ENCODE data around the gene CTLA4. TPM values are rescaled to one million over a fixed set of nuclear protein-coding genes. Genes with fewer than 3 reads are reported as not detected.

Gene CTLA4
- total RNA-seq, 4 donors from 2014 or later = not detected

- H3K9me3 ChIP-seq = no peaks in the 10 kb centered on the region
- no peak for DNase-seq
- in situ Hi-C loops (cut with MboI; ENCODE audit: low sequenced_read_pairs in 4 of 4) = no loop called here
- H3K4me3 ChIP-seq = no peak overlapping the region
- H3K27me3 ChIP-seq = no peaks in the 10 kb centered on the region
- intact Hi-C loops (cut with DNase I; ENCODE audit: low total_unique reads) = no loop called here
- no peaks in the 10 kb centered on the region for H3K4me1 ChIP-seq
- no peaks in the 10 kb centered on the region for H3K36me3 ChIP-seq
- no peak overlapping the region for H3K27ac ChIP-seq
- no peak for ATAC-seq
- TF ChIP-seq POLR2A (IDR thresholded peaks at IDR 0.05) = no peak
- no peak for TF ChIP-seq CTCF (IDR thresholded peaks at IDR 0.05 in 4 of 5, conservative IDR thresholded peaks at IDR 0.05 in 1 of 5)
Observed at GRCh38 chr2:203882551-203882950, 15.0 kb downstream of the CTLA4 start.

DNA sequence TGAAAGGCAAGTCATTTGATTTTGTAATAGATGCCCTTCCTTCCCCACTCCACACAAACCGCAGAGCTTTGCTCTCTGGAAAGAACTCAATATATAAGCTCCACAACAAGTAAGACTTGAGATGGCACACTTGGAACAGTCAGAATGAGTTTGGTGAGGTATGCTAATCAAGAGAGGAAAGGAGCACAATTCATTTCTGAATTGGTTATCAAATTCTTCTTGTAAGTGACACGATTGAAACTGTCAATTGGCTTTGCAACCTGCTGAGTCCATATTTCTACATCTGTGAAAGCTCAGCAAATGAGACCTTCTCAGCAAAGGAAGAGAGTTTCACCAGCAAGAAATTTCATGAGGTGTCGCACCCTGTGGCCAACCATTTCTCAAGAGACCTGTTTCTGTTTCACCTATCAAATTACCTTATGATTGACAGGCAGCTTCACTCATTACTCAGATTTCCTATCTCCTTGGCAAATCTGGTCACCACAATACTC is 19.1 kb downstream of the CTLA4 start:
- Histone ChIP-seq H3K4me3 (no peak overlapping the region), H3K36me3 (no peaks in the 10 kb centered on the region), H3K27ac (no peak overlapping the region), H3K4me1 (no peaks in the 10 kb centered on the region), H3K27me3 (no peaks in the 10 kb centered on the region), H3K9me3 (no peaks in the 10 kb centered on the region)
- ATAC-seq (peak in 1 of 2 donors; percentile 75), DNase-seq (no peak)
- intact Hi-C loops (cut with DNase I; ENCODE audit: low total_unique reads) (no loop called here), in situ Hi-C loops (cut with MboI; ENCODE audit: low sequenced_read_pairs in 4 of 4) (no loop called here)
- TF ChIP-seq CTCF (IDR thresholded peaks at IDR 0.05 in 4 of 5, conservative IDR thresholded peaks at IDR 0.05 in 1 of 5) (no peak), POLR2A (IDR thresholded peaks at IDR 0.05) (no peak)

- DNase-seq = no peak
- ATAC-seq = no peak
- intact Hi-C loops (cut with DNase I; ENCODE audit: low total_unique reads) (no loop called here), in situ Hi-C loops (cut with MboI; ENCODE audit: low sequenced_read_pairs in 4 of 4) (no loop called here)
- no peak overlapping the region for H3K27ac ChIP-seq
- no peaks in the 10 kb centered on the region for H3K27me3 ChIP-seq
- H3K4me3 ChIP-seq = no peak overlapping the region
- H3K9me3 ChIP-seq = no peaks in the 10 kb centered on the region
- H3K4me1 ChIP-seq = no peaks in the 10 kb centered on the region
- no peaks in the 10 kb centered on the region for H3K36me3 ChIP-seq
- no peak for TF ChIP-seq POLR2A (IDR thresholded peaks at IDR 0.05)
- TF ChIP-seq CTCF (IDR thresholded peaks at IDR 0.05 in 4 of 5, conservative IDR thresholded peaks at IDR 0.05 in 1 of 5) = no peak
Observed at GRCh38 chr2:203887677-203888076, 20.1 kb downstream of the CTLA4 start.

DNA sequence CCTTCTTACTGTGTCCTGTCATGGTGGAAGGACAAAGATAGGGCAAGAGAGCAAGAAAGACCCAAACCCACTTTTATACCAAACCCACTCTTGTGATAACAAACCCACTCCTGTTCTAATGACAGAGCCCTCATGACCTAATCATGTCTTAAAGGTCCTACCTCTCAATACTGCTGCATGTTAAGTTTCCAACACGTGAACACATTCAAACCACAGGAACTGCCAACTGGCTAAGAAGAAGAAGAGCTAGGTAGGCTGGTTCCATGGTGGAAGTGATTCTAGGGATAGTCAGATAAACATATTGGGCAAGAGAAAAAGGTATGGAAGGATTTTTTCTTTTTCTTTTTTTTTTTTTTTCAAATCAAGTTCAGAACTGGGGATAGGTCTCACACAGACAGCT is 22.0 kb downstream of the CTLA4 start:
- no peaks in the 10 kb centered on the region for H3K9me3 ChIP-seq
- TF ChIP-seq CTCF (IDR thresholded peaks at IDR 0.05 in 4 of 5, conservative IDR thresholded peaks at IDR 0.05 in 1 of 5) = no peak
- no peak for TF ChIP-seq POLR2A (IDR thresholded peaks at IDR 0.05)
- in situ Hi-C loops (cut with MboI; ENCODE audit: low sequenced_read_pairs in 4 of 4) (no loop called here), intact Hi-C loops (cut with DNase I; ENCODE audit: low total_unique reads) (no loop called here)
- no peak overlapping the region for H3K4me3 ChIP-seq
- no peak overlapping the region for H3K27ac ChIP-seq
- H3K36me3 ChIP-seq = no peaks in the 10 kb centered on the region
- H3K27me3 ChIP-seq = no peaks in the 10 kb centered on the region
- DNase-seq (no peak), ATAC-seq (no peak)
- H3K4me1 ChIP-seq = no peaks in the 10 kb centered on the region

GRCh38 chr2:203889944-203890343 is 22.4 kb downstream of the CTLA4 start:
- Histone ChIP-seq H3K27me3 (no peaks in the 10 kb centered on the region), H3K36me3 (no peaks in the 10 kb centered on the region), H3K4me3 (no peak overlapping the region), H3K4me1 (no peaks in the 10 kb centered on the region), H3K9me3 (no peaks in the 10 kb centered on the region), H3K27ac (no peak overlapping the region)
- intact Hi-C loops (cut with DNase I; ENCODE audit: low total_unique reads) (no loop called here), in situ Hi-C loops (cut with MboI; ENCODE audit: low sequenced_read_pairs in 4 of 4) (no loop called here)
- no peak for ATAC-seq
- TF ChIP-seq CTCF (IDR thresholded peaks at IDR 0.05 in 4 of 5, conservative IDR thresholded peaks at IDR 0.05 in 1 of 5) = no peak
- TF ChIP-seq POLR2A (IDR thresholded peaks at IDR 0.05) = no peak
- DNase-seq = no peak

All from gastrocnemius medialis (tissue), 4 donors.